Effector memory CD8-positive, alpha-beta T cell (primary cell): ENCODE data around the gene RTEL1.

ENCODE experiments used
- ATAC-seq: fragments of 150-1000 bp; cut with Tn5 transposase; replicated peaks from 2 replicates; pipeline ENCODE4 v1.10.0; 2021; ENCODE audit warnings: mild to moderate bottlenecking, moderate library complexity
- DNase-seq, 3 experiments: peaks; one replicate each; pipeline ENCODE4 v3.0.0; 2021
- H3K27ac Mint-ChIP-seq, 2 donors: one replicate each; pipeline ENCODE4 v1.8.0; 2022; ENCODE audit warnings: mild to moderate bottlenecking in 2 of 2, mixed read lengths in 2 of 2, moderate library complexity in 2 of 2
- H3K27me3 Mint-ChIP-seq, 2 donors: one replicate each; pipeline ENCODE4 v1.8.0; 2022; ENCODE audit warnings: mixed read lengths in 2 of 2
- H3K36me3 Mint-ChIP-seq: one replicate; pipeline ENCODE4 v1.8.0; 2022; ENCODE audit warnings: mild to moderate bottlenecking, moderate library complexity, mixed read lengths; ENCODE audit not compliant: insufficient read depth
- H3K4me1 Mint-ChIP-seq, 2 donors: one replicate each; pipeline ENCODE4 v1.8.0; 2022; ENCODE audit warnings: low read depth in 2 of 2, mixed read lengths in 2 of 2
- H3K4me3 Mint-ChIP-seq, 2 donors: one replicate each; pipeline ENCODE4 v1.8.0; 2022; ENCODE audit warnings: mild to moderate bottlenecking in 2 of 2, mixed read lengths in 2 of 2, moderate library complexity in 2 of 2
- H3K9me3 Mint-ChIP-seq, 2 donors: one replicate each; pipeline ENCODE4 v1.8.0; 2022; ENCODE audit warnings: mixed read lengths in 2 of 2

The RTEL1 gene

DNA sequence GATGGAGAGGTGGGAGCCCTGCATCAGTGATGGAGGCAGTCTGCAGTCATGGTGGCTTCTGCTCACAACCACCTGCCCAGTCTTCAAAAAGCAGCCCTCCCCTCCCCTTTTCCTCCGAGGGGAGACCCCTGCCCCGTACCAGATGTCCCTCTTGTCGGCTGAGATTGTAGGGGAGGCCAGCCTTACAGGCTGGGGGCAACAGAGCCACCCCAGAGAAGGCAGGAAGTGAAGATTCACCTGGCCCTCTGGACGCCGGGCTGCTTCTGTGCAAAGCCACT lies 42.9 kb downstream of the RTEL1 start:
- ATAC-seq (no peak), DNase-seq (no peak)
- no peak overlapping the region for H3K4me3 Mint-ChIP-seq
- peaks cover 8 to 19% of the 10 kb centered on the region in 2 donors for H3K4me1 Mint-ChIP-seq
- no peaks in the 10 kb centered on the region for H3K27me3 Mint-ChIP-seq
- no peak overlapping the region for H3K27ac Mint-ChIP-seq
- H3K9me3 Mint-ChIP-seq = no peaks in the 10 kb centered on the region
- peaks cover 23% of the 10 kb centered on the region for H3K36me3 Mint-ChIP-seq

DNA sequence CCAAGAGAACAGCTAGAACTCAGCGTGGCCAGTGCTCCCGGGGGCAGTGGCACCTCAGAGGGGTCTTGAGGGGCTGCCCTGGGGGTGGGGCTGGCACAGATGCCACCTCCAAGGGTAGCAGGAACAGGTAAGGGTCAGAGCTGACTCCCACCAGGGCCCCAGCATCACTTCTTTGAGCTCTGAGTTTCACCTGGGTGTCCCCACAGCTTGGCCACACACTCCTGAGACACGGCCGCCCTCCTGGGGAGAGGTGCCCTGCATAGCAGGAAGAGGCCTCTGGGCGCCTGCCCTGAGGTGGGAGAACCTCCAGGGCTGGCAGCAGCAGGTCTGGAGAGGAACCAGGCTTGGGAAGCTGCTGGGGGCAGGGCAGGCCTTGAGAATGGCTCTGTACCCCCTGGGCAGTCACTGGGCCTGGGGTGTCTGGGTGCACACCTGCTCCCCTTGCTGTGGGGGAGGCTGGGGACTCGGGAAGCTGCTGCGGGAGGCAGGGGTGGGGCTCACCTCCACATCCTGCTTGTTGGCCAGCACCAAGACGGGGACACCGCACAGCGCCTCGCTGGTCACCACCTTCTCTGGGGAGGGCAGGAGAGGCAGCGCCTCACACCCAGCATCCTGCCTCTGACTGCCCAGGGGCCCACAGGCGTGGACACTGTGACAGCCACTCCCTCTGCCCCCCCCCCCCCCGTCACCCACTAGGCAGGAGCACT lies 43.4 kb downstream of the RTEL1 start:
- DNase-seq (no peak), ATAC-seq (no peak)
- Mint-ChIP-seq H3K36me3 (peaks cover 27% of the 10 kb centered on the region), H3K27me3 (no peaks in the 10 kb centered on the region), H3K9me3 (no peaks in the 10 kb centered on the region), H3K4me1 (peaks cover 10 to 22% of the 10 kb centered on the region in 2 donors), H3K27ac (no peak overlapping the region), H3K4me3 (no peak overlapping the region)

DNA sequence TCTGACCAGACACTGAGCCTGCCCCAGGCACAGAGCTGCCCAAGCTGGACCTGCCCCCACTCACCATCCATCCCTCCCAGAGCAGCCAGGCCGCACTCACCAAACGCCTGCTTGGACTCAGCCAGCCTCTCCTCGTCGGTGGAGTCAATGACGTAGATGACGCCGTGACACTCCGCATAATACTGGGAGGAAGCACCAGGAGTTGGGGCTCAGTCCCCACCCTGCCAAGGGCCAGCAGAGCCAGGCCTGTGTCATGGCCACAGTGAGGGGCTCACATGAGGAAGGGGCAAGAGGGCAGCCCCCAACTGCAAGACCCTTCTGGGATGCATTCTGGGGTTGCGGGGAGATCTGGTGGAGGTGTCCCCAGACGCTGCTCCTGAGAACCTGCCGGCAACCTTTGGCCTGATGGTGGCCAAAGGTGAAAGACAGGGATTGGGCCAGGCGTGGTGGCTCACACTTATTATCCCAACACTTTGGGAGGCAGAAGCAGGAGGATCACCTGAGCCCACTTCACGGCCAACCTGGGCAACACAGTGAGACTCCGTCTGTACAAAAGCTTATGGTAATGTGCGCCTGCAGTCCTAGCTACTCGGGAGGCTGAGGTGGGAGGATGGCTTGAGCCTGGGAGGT lies 44.0 kb downstream of the RTEL1 start:
- peaks cover 16 to 29% of the 10 kb centered on the region in 2 donors for H3K4me1 Mint-ChIP-seq
- peaks cover 31% of the 10 kb centered on the region for H3K36me3 Mint-ChIP-seq
- ATAC-seq (no peak), DNase-seq (no peak)
- H3K27ac Mint-ChIP-seq = peak overlapping the region; percentile 68 to 78
- H3K4me3 Mint-ChIP-seq = no peak overlapping the region
- no peaks in the 10 kb centered on the region for H3K9me3 Mint-ChIP-seq
- no peaks in the 10 kb centered on the region for H3K27me3 Mint-ChIP-seq

DNA sequence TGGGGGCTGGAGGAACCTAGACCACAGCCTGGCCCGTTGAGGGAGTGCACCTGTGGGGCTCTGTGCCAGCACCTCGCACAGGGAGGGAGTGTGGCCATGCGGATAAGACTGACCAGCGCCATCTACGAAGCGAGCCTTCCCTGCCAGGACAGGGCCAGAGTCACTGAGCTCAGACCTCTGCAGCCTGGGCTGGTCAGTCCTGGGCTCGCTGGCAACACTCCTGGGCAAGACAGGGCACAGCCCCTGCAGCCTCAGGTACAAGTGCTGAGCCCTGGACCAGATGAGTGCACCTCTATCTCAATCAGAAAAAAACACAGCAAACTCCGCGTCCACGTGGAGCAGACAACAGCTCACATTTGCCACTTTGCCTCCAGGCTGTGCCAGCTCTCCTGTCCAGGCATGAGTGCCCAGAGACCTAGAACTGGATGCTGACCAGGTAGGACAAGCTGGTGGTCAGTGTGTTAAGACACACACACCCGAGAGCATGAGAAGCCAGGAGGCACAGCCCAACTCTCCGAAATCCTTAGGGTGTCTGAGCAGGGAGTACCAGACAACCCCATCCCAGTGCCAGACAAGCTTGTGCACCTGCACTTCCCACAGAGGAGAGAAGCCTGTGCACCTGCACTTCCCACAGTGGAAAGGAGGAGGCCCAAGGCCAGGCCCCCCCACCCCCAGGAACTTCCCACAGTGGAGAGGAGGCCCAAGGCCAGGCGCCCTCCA lies 44.8 kb downstream of the RTEL1 start:
- ATAC-seq (no peak), DNase-seq (no peak)
- Mint-ChIP-seq H3K4me1 (peaks cover 15 to 24% of the 10 kb centered on the region in 2 donors), H3K9me3 (no peaks in the 10 kb centered on the region), H3K36me3 (peaks cover 31% of the 10 kb centered on the region), H3K4me3 (no peak overlapping the region), H3K27ac (peak overlapping the region; percentile 68 to 78), H3K27me3 (no peaks in the 10 kb centered on the region)

DNA sequence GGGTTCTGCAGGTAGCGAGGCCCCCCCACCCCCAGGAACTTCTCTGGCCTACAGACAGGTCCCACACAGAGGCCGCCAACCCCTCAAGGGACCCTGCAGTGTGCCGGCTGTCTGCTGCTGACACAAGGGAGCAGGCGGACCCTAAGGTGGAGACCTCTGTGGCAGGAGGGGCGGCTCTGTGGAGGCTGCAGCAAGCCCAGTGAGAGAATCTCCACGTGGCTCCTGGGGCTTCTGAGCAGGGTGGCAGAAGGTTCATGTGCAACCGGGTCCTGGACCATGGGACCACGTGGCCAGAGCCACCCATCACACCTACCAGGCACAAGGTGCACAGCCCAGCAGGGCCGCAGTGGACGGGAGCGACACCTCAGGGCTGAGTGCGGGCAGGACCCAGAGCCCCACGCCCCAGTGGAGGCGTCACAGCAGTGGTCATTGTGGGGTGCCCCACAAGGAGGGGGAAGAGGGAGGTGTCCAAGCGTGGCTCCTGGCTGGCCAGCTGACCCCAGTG lies 45.4 kb downstream of the RTEL1 start:
- peak overlapping the region; percentile 28 to 78 for H3K27ac Mint-ChIP-seq
- DNase-seq (no peak), ATAC-seq (no peak)
- peaks cover 34% of the 10 kb centered on the region for H3K36me3 Mint-ChIP-seq
- peaks cover 17 to 25% of the 10 kb centered on the region in 2 donors for H3K4me1 Mint-ChIP-seq
- no peaks in the 10 kb centered on the region for H3K27me3 Mint-ChIP-seq
- no peak overlapping the region for H3K4me3 Mint-ChIP-seq
- H3K9me3 Mint-ChIP-seq = no peaks in the 10 kb centered on the region

DNA sequence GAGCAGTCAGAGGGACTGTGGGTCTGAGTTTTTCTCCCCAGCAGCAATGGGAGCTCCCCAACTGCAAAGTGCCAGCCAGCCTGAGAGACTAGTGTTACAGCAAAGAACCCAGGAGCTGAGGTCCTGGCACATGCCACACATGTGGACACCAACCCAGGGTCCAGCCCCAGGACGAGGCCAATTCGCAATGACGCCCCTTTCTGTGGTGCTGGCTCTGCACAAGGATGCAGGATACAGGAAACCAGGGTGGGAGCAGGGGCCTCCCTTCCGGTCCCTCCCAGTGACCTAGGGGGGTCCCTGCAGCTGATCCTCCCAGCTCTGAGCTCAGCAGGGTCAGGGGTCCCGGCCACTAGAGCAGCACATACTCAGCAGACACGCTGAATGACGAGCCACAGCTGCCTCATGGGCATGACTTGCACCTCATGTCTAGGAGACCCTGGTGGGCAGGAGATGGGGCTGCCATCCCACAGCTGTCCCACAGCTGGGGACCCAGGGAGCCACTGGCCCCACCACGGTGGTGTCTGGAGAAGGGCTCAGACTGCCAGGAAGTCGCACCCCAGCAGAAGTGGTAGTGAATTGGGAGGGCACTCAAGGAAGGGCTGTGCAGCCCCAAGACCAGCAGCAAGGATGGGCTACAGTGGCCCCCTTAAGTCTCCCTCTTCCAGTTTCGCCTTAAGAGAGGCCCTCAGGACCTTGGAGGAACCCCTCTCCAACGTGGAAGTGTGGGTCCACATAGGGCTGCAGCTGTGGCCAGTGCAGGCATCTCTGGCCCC lies 46.0 kb downstream of the RTEL1 start:
- Mint-ChIP-seq H3K36me3 (peaks cover 39% of the 10 kb centered on the region), H3K9me3 (no peaks in the 10 kb centered on the region), H3K4me1 (peaks cover 18 to 31% of the 10 kb centered on the region in 2 donors), H3K4me3 (no peak overlapping the region), H3K27ac (peak overlapping the region; percentile 28 to 62), H3K27me3 (no peaks in the 10 kb centered on the region)
- ATAC-seq (no peak), DNase-seq (no peak)

DNA sequence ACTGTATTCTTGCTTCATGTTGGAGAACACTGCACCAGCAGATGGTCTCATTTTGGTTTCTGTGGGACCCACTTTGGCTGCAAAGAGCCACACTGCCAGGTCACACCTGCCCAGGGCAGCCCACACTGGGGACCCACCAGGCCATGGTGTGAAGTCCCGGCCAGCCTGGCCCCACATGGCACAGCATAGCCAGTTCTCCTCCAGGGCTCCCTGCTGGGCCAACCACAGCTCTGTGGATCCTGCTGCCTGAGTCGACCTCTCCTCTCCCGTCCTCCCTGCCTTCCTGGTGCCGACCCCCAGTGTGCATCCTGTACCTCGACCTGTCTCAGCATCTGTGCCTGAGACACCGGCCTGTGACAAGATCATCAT lies 46.6 kb downstream of the RTEL1 start:
- DNase-seq (no peak), ATAC-seq (no peak)
- H3K27ac Mint-ChIP-seq = peak overlapping the region in 1 of 2 donors; percentile 62
- no peak overlapping the region for H3K4me3 Mint-ChIP-seq
- peaks cover 44% of the 10 kb centered on the region for H3K36me3 Mint-ChIP-seq
- no peaks in the 10 kb centered on the region for H3K27me3 Mint-ChIP-seq
- H3K9me3 Mint-ChIP-seq = no peaks in the 10 kb centered on the region
- peaks cover 15 to 31% of the 10 kb centered on the region in 2 donors for H3K4me1 Mint-ChIP-seq

DNA sequence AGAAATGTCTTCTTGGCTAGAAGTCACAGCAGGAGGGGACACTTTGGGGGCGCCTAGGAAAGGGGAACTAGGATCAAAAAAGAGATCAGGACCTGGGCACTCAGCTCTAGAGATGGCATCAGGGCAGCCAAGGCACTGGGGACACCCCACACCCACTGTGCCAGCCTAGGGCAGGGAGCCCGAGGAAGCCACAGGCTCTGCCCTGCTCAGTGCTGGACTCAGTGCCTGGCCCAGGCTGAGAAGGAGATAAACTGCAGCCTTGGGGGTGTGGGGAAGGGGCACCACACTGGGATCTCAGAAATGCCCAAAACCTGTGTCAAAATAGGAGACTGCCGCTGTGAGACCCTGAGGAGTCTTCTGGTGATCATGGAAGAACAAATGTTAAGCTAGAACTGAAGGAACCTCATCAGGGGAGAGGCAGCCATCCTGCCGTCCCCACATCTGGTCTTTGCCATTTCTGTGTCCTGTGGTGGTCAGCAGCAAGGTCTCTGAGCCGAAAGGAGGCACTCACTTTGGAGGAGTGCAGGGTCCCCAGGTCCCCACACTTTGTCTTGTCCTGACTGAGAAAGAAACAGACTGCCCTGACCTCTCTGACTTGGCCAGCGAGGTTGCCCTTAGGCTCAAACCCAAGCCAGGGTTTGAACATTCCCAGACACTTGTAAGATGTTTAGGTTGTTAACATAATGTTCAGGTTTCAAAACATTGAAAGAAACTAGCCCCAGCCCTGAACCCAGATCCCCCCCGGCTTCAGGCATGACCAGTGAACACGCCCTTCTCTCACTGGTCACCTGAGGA lies 47.3 kb downstream of the RTEL1 start:
- Mint-ChIP-seq H3K27ac (no peak overlapping the region), H3K27me3 (no peaks in the 10 kb centered on the region), H3K36me3 (peaks cover 47% of the 10 kb centered on the region), H3K9me3 (no peaks in the 10 kb centered on the region), H3K4me1 (peaks cover 18 to 31% of the 10 kb centered on the region in 2 donors), H3K4me3 (peak overlapping the region; percentile 31 to 85)
- DNase-seq (no peak), ATAC-seq (no peak)

DNA sequence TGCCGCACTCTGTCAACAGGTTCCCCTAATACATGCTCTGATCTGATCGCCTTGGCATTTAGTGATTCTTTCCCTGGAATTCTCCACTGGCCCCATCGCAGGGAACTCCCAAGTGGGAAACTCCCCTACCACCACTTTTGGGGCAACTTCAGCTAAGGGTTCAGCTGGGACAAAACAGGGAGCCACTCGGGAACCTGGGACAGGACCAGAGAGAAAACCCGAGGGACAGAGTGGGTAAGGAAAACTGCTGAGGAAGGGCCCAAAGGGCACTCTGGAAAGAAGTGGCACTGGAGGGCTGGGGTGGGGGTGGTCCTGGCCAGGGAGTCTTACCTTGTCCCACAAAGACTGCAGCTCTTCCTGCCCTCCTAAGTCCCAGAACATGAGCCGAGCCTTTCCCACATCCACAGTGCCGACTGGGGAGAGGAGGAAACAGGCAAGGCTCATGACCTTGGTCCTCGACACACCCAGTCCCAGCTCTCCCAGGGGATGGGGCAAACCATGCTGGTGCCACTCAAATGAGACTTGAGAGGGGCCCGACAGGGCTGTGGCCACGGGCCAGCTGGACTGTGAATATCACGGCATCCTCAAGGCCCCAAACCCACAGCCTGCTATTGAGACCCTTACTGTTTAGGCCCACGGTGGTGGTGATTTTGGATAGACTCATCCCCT lies 48.0 kb downstream of the RTEL1 start:
- DNase-seq (no peak), ATAC-seq (no peak)
- H3K9me3 Mint-ChIP-seq = no peaks in the 10 kb centered on the region
- peak overlapping the region; percentile 82 to 94 for H3K27ac Mint-ChIP-seq
- H3K36me3 Mint-ChIP-seq = peaks cover 51% of the 10 kb centered on the region
- peaks cover 25 to 37% of the 10 kb centered on the region in 2 donors for H3K4me1 Mint-ChIP-seq
- H3K4me3 Mint-ChIP-seq = peak overlapping the region; percentile 85 to 87
- H3K27me3 Mint-ChIP-seq = no peaks in the 10 kb centered on the region

DNA sequence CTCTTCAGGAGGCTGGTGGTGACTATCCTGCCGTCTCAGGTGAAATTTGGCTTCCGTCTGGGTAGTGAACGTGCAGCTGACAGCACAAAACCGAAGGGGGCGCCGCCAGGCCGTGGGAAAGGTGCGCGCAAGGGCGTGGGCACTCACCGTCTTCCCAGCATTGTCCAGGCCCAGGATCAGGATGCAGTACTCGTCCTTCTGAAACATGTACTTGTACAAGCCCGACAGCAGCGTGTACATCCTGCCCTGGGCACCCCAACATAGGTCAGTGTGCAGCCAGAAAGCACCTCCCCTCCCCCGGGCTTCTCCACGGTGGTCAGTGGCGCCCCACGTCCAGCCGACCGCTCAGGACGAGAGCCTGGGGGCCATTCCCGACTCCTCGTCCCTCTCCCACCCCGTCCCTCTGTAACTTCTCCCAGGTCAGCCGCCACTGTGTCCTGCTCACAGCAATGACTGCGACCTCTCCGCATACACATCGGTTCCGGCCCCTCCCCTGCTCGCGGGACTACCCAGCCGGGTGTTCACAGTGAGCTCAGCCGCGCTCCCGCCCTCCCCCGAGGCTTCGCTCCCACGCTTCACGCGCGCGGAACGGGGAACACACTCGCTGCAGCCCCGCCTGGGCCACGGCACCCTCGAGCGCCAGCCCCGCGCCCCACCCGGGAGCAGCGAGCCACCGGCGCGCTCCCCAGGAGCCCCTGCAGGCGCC lies 48.9 kb downstream of the RTEL1 start:
- DNase-seq (peak; percentile 45 to 56 (median 50)), ATAC-seq (peak; percentile 58)
- Mint-ChIP-seq H3K36me3 (peaks cover 59% of the 10 kb centered on the region), H3K27ac (peak overlapping the region; percentile 82 to 94), H3K4me1 (peaks cover 29 to 35% of the 10 kb centered on the region in 2 donors), H3K9me3 (no peaks in the 10 kb centered on the region), H3K27me3 (no peaks in the 10 kb centered on the region), H3K4me3 (peak overlapping the region; percentile 85 to 87)

DNA sequence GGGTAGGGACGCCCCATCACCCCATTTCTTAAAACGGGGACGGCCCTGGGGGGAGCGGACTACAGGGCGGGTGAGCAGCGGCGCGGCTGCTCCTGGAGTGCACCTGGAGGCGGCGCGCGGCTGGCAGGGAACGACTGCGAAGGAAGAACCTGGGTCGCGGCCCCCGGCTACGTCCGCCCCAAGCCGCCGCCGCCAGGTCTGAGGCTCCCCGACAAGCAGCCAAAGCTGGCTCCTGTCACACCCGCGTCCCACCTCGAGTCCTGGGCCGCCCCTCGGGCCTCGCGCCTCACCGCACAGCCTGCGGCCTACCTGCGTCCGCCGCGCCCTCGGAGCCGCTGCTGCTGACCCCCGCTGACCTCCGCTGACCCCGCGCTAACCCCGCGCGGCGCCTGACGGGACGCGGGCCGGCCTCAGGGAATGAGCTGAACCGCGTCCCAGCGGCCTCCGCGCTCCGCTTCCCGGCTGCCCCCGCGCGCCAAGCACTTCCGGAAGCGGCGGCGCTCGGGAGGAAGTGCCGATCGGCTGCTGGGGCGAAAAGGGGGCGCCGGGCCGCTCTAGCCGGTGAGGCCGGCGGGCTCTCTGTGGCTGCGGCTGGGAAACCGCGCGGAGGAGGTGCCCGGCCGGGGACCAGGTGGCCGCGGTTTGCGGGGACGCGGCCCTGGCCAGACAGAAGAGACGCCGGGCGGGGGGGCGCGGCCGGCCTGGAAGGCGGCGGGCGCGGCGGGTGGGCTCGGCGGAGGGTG lies 49.6 kb downstream of the RTEL1 start, which contains the start of the genes ARFRP1 and ZGPAT:
Gene ARFRP1 (minus strand): TSS at position 419 of the 743 bp plus-strand sequence. CDS start 885 bp downstream, outside the sequence.
Gene ZGPAT (plus strand): TSS at position 482 of the 743 bp plus-strand sequence. CDS start 542 bp downstream, outside the sequence.
- H3K27me3 Mint-ChIP-seq = no peaks in the 10 kb centered on the region
- peak within 1 kb of the TSS; percentile 85 to 87 for H3K4me3 Mint-ChIP-seq
- H3K4me1 Mint-ChIP-seq = peaks cover 37 to 38% of the 10 kb centered on the region in 2 donors
- no peaks in the 10 kb centered on the region for H3K9me3 Mint-ChIP-seq
- ATAC-seq (peak; percentile 82), DNase-seq (peak; percentile 78 to 83 (median 79))
- H3K27ac Mint-ChIP-seq = peak within 1 kb of the TSS; percentile 82 to 94
- H3K36me3 Mint-ChIP-seq = peaks cover 66% of the 10 kb centered on the region
